H1 (cell line): ENCODE results near the gene ZFAND3. TPM values are rescaled to one million over a fixed set of nuclear protein-coding genes. Genes with fewer than 3 reads are reported as not detected.

Experiments used
- polyA plus RNA-seq, 7 experiments: library from polyadenylated mRNA; depleted of rRNA in 3 of 7; stranded (reverse) in 5 of 7; unstranded in 2 of 7; fragments of >200 nt in 5 of 7; fragments of 200-250 nt in 2 of 7; gene quantifications; 1 replicate in 5 of 7; 2 replicates in 1 of 7; 4 replicates in 1 of 7; pipeline versions ENCODE4 v1.2.1 to v1.2.3, GENCODE V29; 2011 to 2013; ENCODE audit warnings: missing spikeins in 2 of 7, mixed read lengths in 2 of 7
- total RNA-seq: library from RNA; stranded (reverse); fragmentation: NEBNext Ultra II Directional; extraction: Animal tissue kit (Norgen Biotek cat#: 25700); gene quantifications from 2 replicates; pipeline ENCODE4 v1.2.1, GENCODE V29; 2021
- TF ChIP-seq, protein P1 (sequence below): fragments of 300-600 bp; sonication (generic); IDR thresholded peaks from 2 replicates; pipeline ENCODE4 v1.7.1; 2012; ENCODE audit warnings: low read length, moderate library complexity, mild to moderate bottlenecking, inconsistent platforms; ENCODE audit not compliant: insufficient replicate concordance

Gene ZFAND3
- total and polyA plus RNA-seq, 2 of the 8 experiments (the other 6 are each of a cell fraction or from before 2014, with no cell fraction given), result 13.0 to 51.3 TPM

GRCh38 chr6:38155621-38156204 is 336.2 kb downstream of the ZFAND3 start (continued):
- TF ChIP-seq, protein P1, sequence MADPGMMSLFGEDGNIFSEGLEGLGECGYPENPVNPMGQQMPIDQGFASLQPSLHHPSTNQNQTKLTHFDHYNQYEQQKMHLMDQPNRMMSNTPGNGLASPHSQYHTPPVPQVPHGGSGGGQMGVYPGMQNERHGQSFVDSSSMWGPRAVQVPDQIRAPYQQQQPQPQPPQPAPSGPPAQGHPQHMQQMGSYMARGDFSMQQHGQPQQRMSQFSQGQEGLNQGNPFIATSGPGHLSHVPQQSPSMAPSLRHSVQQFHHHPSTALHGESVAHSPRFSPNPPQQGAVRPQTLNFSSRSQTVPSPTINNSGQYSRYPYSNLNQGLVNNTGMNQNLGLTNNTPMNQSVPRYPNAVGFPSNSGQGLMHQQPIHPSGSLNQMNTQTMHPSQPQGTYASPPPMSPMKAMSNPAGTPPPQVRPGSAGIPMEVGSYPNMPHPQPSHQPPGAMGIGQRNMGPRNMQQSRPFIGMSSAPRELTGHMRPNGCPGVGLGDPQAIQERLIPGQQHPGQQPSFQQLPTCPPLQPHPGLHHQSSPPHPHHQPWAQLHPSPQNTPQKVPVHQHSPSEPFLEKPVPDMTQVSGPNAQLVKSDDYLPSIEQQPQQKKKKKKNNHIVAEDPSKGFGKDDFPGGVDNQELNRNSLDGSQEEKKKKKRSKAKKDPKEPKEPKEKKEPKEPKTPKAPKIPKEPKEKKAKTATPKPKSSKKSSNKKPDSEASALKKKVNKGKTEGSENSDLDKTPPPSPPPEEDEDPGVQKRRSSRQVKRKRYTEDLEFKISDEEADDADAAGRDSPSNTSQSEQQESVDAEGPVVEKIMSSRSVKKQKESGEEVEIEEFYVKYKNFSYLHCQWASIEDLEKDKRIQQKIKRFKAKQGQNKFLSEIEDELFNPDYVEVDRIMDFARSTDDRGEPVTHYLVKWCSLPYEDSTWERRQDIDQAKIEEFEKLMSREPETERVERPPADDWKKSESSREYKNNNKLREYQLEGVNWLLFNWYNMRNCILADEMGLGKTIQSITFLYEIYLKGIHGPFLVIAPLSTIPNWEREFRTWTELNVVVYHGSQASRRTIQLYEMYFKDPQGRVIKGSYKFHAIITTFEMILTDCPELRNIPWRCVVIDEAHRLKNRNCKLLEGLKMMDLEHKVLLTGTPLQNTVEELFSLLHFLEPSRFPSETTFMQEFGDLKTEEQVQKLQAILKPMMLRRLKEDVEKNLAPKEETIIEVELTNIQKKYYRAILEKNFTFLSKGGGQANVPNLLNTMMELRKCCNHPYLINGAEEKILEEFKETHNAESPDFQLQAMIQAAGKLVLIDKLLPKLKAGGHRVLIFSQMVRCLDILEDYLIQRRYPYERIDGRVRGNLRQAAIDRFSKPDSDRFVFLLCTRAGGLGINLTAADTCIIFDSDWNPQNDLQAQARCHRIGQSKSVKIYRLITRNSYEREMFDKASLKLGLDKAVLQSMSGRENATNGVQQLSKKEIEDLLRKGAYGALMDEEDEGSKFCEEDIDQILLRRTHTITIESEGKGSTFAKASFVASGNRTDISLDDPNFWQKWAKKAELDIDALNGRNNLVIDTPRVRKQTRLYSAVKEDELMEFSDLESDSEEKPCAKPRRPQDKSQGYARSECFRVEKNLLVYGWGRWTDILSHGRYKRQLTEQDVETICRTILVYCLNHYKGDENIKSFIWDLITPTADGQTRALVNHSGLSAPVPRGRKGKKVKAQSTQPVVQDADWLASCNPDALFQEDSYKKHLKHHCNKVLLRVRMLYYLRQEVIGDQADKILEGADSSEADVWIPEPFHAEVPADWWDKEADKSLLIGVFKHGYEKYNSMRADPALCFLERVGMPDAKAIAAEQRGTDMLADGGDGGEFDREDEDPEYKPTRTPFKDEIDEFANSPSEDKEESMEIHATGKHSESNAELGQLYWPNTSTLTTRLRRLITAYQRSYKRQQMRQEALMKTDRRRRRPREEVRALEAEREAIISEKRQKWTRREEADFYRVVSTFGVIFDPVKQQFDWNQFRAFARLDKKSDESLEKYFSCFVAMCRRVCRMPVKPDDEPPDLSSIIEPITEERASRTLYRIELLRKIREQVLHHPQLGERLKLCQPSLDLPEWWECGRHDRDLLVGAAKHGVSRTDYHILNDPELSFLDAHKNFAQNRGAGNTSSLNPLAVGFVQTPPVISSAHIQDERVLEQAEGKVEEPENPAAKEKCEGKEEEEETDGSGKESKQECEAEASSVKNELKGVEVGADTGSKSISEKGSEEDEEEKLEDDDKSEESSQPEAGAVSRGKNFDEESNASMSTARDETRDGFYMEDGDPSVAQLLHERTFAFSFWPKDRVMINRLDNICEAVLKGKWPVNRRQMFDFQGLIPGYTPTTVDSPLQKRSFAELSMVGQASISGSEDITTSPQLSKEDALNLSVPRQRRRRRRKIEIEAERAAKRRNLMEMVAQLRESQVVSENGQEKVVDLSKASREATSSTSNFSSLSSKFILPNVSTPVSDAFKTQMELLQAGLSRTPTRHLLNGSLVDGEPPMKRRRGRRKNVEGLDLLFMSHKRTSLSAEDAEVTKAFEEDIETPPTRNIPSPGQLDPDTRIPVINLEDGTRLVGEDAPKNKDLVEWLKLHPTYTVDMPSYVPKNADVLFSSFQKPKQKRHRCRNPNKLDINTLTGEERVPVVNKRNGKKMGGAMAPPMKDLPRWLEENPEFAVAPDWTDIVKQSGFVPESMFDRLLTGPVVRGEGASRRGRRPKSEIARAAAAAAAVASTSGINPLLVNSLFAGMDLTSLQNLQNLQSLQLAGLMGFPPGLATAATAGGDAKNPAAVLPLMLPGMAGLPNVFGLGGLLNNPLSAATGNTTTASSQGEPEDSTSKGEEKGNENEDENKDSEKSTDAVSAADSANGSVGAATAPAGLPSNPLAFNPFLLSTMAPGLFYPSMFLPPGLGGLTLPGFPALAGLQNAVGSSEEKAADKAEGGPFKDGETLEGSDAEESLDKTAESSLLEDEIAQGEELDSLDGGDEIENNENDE, result no peak
